ENCODE results near the gene TMEM161B. TPM values are rescaled to one million over a fixed set of nuclear protein-coding genes. Genes with fewer than 3 reads are reported as not detected.
"Not testable (repeated sequence)": the region's sequence is repeated elsewhere in the genome, so short reads cannot be mapped to it uniquely, and the experiment has no call there.

TMEM161B gene
- total RNA-seq, 4 donors from 2014 or later = 20.5 to 35.7 (median 24.1) TPM

- Histone ChIP-seq H3K9me3 (no peaks in the 10 kb centered on the region), H3K36me3 (no peaks in the 10 kb centered on the region), H3K27ac (no peak overlapping the region), H3K27me3 (no peaks in the 10 kb centered on the region), H3K4me1 (no peaks in the 10 kb centered on the region), H3K4me3 (replicated peaks in 1 of 3) (no peak overlapping the region)
- intact Hi-C loops (cut with DNase I) = no loop called here
- no peak for TF ChIP-seq CTCF (IDR thresholded peaks at IDR 0.05)
- TF ChIP-seq POLR2A (IDR thresholded peaks at IDR 0.05) = no peak
- no peak for DNase-seq
- 81 to 90% methylated on average over 2 of the region's 2 CpGs for WGBS, 2 donors
Measured at GRCh38 chr5:88244686-88245085, 24.0 kb downstream of the TMEM161B start.

GRCh38 chr5:88243493-88243892 lies 25.2 kb downstream of the TMEM161B start:
- H3K27me3 ChIP-seq; H3K36me3 ChIP-seq; DNase-seq; intact Hi-C loops (cut with DNase I); H3K4me1 ChIP-seq; H3K9me3 ChIP-seq; H3K4me3 ChIP-seq (replicated peaks in 1 of 3); H3K27ac ChIP-seq: not testable (repeated sequence)
- whole genome bisulfite sequencing, 2 donors = 85 to 94% methylated on average over 2 of the region's 2 CpGs

- Histone ChIP-seq H3K36me3 (no peaks in the 10 kb centered on the region), H3K27ac (no peak overlapping the region), H3K4me1 (no peaks in the 10 kb centered on the region), H3K9me3 (no peaks in the 10 kb centered on the region), H3K27me3 (no peaks in the 10 kb centered on the region), H3K4me3 (replicated peaks in 1 of 3) (no peak overlapping the region)
- TF ChIP-seq CTCF (IDR thresholded peaks at IDR 0.05) (no peak), POLR2A (IDR thresholded peaks at IDR 0.05) (no peak)
- 94 to 96% methylated on average over 4 of the region's 4 CpGs for WGBS, 2 donors
- DNase-seq = no peak
- intact Hi-C loops (cut with DNase I) = no loop called here
Measured at GRCh38 chr5:88238732-88239131, 29.9 kb downstream of the TMEM161B start.

DNA sequence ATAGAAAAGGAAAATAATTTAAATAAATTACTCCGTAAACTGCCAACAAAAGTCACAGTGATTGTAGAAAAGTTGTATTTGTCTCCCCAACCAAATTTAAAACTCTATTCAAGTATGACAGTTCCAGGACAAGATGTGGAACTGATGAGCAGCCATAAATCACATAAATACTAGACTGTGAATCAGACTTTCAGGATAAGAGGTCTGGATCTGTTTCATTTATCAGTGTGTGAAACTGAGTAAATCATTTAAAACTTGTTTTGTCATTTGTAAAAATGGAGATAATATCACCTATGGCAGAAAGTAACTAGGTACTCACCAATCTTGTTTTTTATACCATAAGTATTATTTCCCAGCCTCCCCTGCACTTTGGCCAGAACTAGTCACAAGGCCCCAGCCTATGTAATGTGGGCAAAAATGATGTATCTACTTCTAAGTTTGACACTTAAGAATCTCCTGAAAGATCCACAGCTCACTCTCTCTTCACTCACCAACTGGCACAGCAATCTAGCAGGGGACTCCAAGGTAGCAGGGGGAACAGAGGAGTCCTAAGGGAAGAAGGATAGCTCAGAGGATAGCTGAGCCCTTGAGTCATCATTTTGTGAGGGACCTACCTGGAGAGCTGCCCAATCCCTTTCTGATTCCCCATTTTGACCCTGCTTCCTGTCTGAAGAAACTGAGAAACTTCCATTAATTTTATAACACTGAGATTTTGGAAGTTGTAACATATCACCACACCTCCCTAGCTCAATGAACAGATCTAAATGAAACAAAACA lies 31.6 kb downstream of the TMEM161B start:
- 98% methylated on average over 1 of the region's 1 CpG for WGBS, 2 donors
- H3K4me3 ChIP-seq (replicated peaks in 1 of 3) = no peak overlapping the region
- intact Hi-C loops (cut with DNase I) = no loop called here

DNA sequence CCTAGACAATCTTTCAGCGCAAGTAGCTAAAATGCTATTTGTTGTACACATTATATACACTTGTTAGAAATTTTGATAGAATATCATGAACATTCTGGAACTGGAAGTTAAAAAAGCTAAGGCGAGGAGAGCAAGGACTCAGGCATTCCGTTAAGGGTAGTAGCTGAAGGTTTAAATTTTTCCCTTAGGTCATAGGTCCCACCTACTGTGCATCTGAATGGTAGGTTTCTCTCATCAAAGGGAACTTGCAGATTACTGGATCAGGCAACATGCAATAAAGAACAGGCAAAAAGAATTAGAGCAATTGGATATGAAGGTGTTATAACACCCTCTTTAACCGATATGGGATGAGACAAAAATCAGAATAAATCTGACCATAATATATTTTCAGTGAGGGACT lies 32.8 kb downstream of the TMEM161B start:
- intact Hi-C loops (cut with DNase I) = no loop called here
- no peak overlapping the region for H3K4me3 ChIP-seq (replicated peaks in 1 of 3)
- no peaks in the 10 kb centered on the region for H3K36me3 ChIP-seq
- no peaks in the 10 kb centered on the region for H3K27me3 ChIP-seq
- TF ChIP-seq CTCF (IDR thresholded peaks at IDR 0.05) = no peak
- TF ChIP-seq POLR2A (IDR thresholded peaks at IDR 0.05) = no peak
- no peaks in the 10 kb centered on the region for H3K9me3 ChIP-seq
- no peak overlapping the region for H3K27ac ChIP-seq
- no peak for DNase-seq
- H3K4me1 ChIP-seq = no peaks in the 10 kb centered on the region
- WGBS, 2 donors = 95 to 96% methylated on average over 4 of the region's 4 CpGs

More for the DNA sequence above, 31.6 kb downstream of the TMEM161B start:
- TF ChIP-seq CTCF (IDR thresholded peaks at IDR 0.05) (no peak), POLR2A (IDR thresholded peaks at IDR 0.05) (no peak)
- DNase-seq = no peak
- Histone ChIP-seq H3K36me3 (no peaks in the 10 kb centered on the region), H3K27ac (no peak overlapping the region), H3K27me3 (no peaks in the 10 kb centered on the region), H3K9me3 (no peaks in the 10 kb centered on the region), H3K4me1 (no peaks in the 10 kb centered on the region)
